MM.1S (cell line): ENCODE results near the gene DNMT3A.

ENCODE experiments used
- CTCF ChIP-seq: fragments of 300-600 bp; sonication (generic); IDR thresholded peaks from 2 replicates; pipeline ENCODE4 v1.5.1; 2016; ENCODE audit warnings: antibody characterized with exemption, low read length, mixed read lengths
- EZH2 ChIP-seq: fragments of 300-600 bp; sonication (generic); optimal IDR thresholded peaks from 2 replicates; pipeline ENCODE3; 2017; ENCODE audit warnings: low read depth, mild to moderate bottlenecking, antibody characterized with exemption, low read length, mixed read lengths
- EZH2phosphoT487 ChIP-seq: fragments of 300-600 bp; sonication (generic); IDR thresholded peaks from 2 replicates; pipeline ENCODE4 v1.6.1; 2018; ENCODE audit warnings: antibody characterized with exemption, low read length

GRCh38 chr2:25301453-25302352 lies 40.0 kb downstream of the DNMT3A start:
- TF ChIP-seq CTCF = no peak
- no peak for TF ChIP-seq EZH2phosphoT487
- TF ChIP-seq EZH2 = no peak
